GM21786 (cell line): ENCODE data around the gene KCNH1.

ENCODE experiments used
- ATAC-seq: cut with Tn5 transposase; IDR thresholded peaks from one replicate; pipeline ENCODE4 v1.9.1; 2021; ENCODE audit not compliant: unreplicated experiment

KCNH1 gene

GRCh38 chr1:210883821-210884220, 250.1 kb downstream of the KCNH1 start:
- ATAC-seq, result no peak

GRCh38 chr1:210882414-210883221, 251.3 kb downstream of the KCNH1 start:
- no peak for ATAC-seq

- no peak for ATAC-seq
Observed at GRCh38 chr1:210878564-210878963, 255.4 kb downstream of the KCNH1 start.

GRCh38 chr1:210876275-210876674, 257.7 kb downstream of the KCNH1 start:
- ATAC-seq, result no peak

GRCh38 chr1:210866532-210866931, 267.4 kb downstream of the KCNH1 start:
- ATAC-seq, result no peak

- no peak for ATAC-seq
Observed at GRCh38 chr1:210857705-210858104, 276.2 kb downstream of the KCNH1 start.

GRCh38 chr1:210857146-210857663, 276.7 kb downstream of the KCNH1 start:
- ATAC-seq, result no peak

GRCh38 chr1:210855440-210855839, 278.5 kb downstream of the KCNH1 start:
- no peak for ATAC-seq

GRCh38 chr1:210853276-210853675, 280.7 kb downstream of the KCNH1 start:
- no peak for ATAC-seq

GRCh38 chr1:210850556-210850955, 283.4 kb downstream of the KCNH1 start:
- ATAC-seq, result no peak

- no peak for ATAC-seq
Observed at GRCh38 chr1:210848474-210848873, 285.5 kb downstream of the KCNH1 start.

GRCh38 chr1:210841926-210842625, 291.9 kb downstream of the KCNH1 start:
- no peak for ATAC-seq

- ATAC-seq, result no peak
Observed at GRCh38 chr1:210830034-210831028, 303.6 kb downstream of the KCNH1 start.

GRCh38 chr1:210828996-210829596, 304.9 kb downstream of the KCNH1 start:
- ATAC-seq, result no peak

GRCh38 chr1:210827481-210827880, 306.5 kb downstream of the KCNH1 start:
- no peak for ATAC-seq

GRCh38 chr1:210826686-210827085, 307.3 kb downstream of the KCNH1 start:
- no peak for ATAC-seq

- no peak for ATAC-seq
Observed at GRCh38 chr1:210822932-210823331, 311.0 kb downstream of the KCNH1 start.

GRCh38 chr1:210822241-210822640, 311.7 kb downstream of the KCNH1 start:
- no peak for ATAC-seq

GRCh38 chr1:210821615-210822014, 312.3 kb downstream of the KCNH1 start:
- ATAC-seq, result no peak

GRCh38 chr1:210819266-210819665, 314.7 kb downstream of the KCNH1 start:
- no peak for ATAC-seq
